DND-41 (cell line): ENCODE measurements around the gene PALM3.

Source experiments
- ATAC-seq: fragments of 200-7000 bp; cut with Tn5 transposase; 3 replicates; pipeline ENCODE4 v1.9.1; 2021; ENCODE audit warnings: low read depth; ENCODE audit not compliant: insufficient read depth
- DNase-seq: peaks from one replicate; pipeline ENCODE4 v3.0.0-alpha.2; 2020
- H2AFZ ChIP-seq: 2 replicates; pipeline ENCODE4 v1.6.0; 2012; ENCODE audit warnings: low read depth, low read length
- H3K27ac ChIP-seq: 2 replicates; pipeline ENCODE4 v1.5.1; 2012; ENCODE audit warnings: low read length, inconsistent platforms
- H3K27me3 ChIP-seq: fragments of 200-600 bp; sonication (generic); 2 replicates; pipeline ENCODE4 v1.6.0; 2012; ENCODE audit warnings: low read length, mild to moderate bottlenecking, inconsistent platforms; ENCODE audit not compliant: insufficient read depth, poor library complexity
- H3K36me3 ChIP-seq: 2 replicates; pipeline ENCODE4 v1.5.1; 2012; ENCODE audit warnings: low read length, inconsistent platforms; ENCODE audit not compliant: insufficient read depth
- H3K4me1 ChIP-seq: 2 replicates; pipeline ENCODE4 v1.5.1; 2012; ENCODE audit warnings: mild to moderate bottlenecking, low read length; ENCODE audit not compliant: insufficient read depth
- H3K4me2 ChIP-seq: 2 replicates; pipeline ENCODE4 v1.6.0; 2012; ENCODE audit warnings: mild to moderate bottlenecking, moderate library complexity, low read length, inconsistent platforms; ENCODE audit not compliant: insufficient read depth
- H3K4me3 ChIP-seq, 2 experiments: fragments of 200-600 bp in 1 of 2; shearing (Covaris generic) in 1 of 2; 2 replicates each; pipeline ENCODE4 v1.5.1; 2012 to 2016; ENCODE audit warnings: inconsistent platforms in 2 of 2, low read length in 2 of 2, mild to moderate bottlenecking in 2 of 2, low read depth in 1 of 2, moderate library complexity in 1 of 2
- H3K79me2 ChIP-seq: 2 replicates; pipeline ENCODE4 v1.6.0; 2012; ENCODE audit warnings: low read length, inconsistent platforms; ENCODE audit not compliant: insufficient read depth
- H3K9ac ChIP-seq: 2 replicates; pipeline ENCODE4 v1.6.0; 2012; ENCODE audit warnings: low read depth, mild to moderate bottlenecking, inconsistent platforms, low read length, moderate library complexity
- H3K9me3 ChIP-seq: 2 replicates; pipeline ENCODE4 v1.5.1; 2012; ENCODE audit warnings: low read length, moderate library complexity, mild to moderate bottlenecking, inconsistent platforms; ENCODE audit not compliant: insufficient read depth, severe bottlenecking
- H4K20me1 ChIP-seq: 2 replicates; pipeline ENCODE4 v1.6.0; 2012; ENCODE audit warnings: low read length; ENCODE audit not compliant: insufficient read depth
- CTCF ChIP-seq: IDR thresholded peaks from 2 replicates; pipeline ENCODE4 v1.5.1; 2012; ENCODE audit warnings: borderline replicate concordance, low read length, moderate library complexity, mild to moderate bottlenecking; ENCODE audit not compliant: poor library complexity, severe bottlenecking; ENCODE audit errors: extremely low read depth
- EZH2 ChIP-seq: IDR thresholded peaks from 3 replicates; pipeline ENCODE4 v1.6.1; 2012; ENCODE audit warnings: borderline replicate concordance, low read depth, mild to moderate bottlenecking, moderate library complexity, low read length, inconsistent platforms; ENCODE audit not compliant: severe bottlenecking

Gene PALM3

DNA sequence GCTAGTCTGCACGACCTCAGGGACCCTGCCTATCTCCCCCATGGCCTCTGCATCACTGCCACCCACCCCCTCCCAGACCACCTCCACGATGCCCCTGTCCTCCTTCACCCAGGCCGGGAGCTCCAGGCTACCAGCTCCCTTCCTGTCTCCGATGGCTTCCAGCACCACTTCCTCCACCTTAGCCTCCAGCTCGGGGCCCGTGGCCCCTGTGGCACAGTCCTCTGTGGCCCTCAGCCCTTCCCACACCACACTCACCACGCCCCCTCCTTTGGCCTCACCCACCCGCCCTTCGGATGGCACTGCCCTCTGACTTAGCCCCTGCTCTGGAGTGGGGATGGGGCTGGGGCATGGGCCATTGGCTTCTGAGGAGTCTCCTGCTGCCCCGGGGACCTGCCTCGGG lies 7.2 kb downstream of the PALM3 start:
- DNase-seq (no peak), ATAC-seq (no peak)
- H3K9me3 ChIP-seq, result no peaks in the 10 kb centered on the region
- peaks cover 7% of the 10 kb centered on the region for H3K4me1 ChIP-seq
- H3K27ac ChIP-seq, result no peak overlapping the region
- H3K4me3 ChIP-seq, result no peak overlapping the region
- H3K36me3 ChIP-seq, result peaks cover 13% of the 10 kb centered on the region
- TF ChIP-seq CTCF (no peak), EZH2 (no peak)
- no peak overlapping the region for H3K4me2 ChIP-seq
- no peaks in the 10 kb centered on the region for H4K20me1 ChIP-seq
- no peaks in the 10 kb centered on the region for H3K79me2 ChIP-seq
- H3K9ac ChIP-seq, result no peak overlapping the region
- no peak overlapping the region for H2AFZ ChIP-seq
- H3K27me3 ChIP-seq, result no peaks in the 10 kb centered on the region

DNA sequence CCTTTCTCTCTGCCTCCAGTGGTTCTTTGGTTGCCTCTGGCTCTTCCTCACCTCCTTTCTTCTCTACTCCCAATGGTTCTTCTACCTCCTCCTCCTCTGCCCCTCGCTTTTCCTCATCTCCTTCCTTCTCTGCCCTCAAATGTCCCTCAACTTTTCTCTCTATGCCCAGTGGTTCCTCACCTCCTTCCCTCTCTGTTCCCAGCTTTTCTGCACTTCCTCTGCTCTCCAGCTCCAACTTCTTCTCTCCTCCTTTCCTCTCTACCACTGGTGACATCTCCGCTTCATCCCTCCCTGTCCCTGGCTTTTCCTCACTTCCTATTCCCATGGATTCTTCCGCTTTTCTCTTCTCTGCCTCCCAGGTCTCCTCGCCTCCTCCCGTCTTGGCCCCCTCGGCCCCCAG lies 7.8 kb downstream of the PALM3 start:
- Histone ChIP-seq H3K4me2 (no peak overlapping the region), H3K36me3 (peaks cover 14% of the 10 kb centered on the region), H2AFZ (no peak overlapping the region), H3K79me2 (no peaks in the 10 kb centered on the region), H4K20me1 (no peaks in the 10 kb centered on the region), H3K27ac (no peak overlapping the region), H3K4me3 (no peak overlapping the region), H3K4me1 (peaks cover 7% of the 10 kb centered on the region), H3K9me3 (no peaks in the 10 kb centered on the region), H3K9ac (no peak overlapping the region), H3K27me3 (no peaks in the 10 kb centered on the region)
- DNase-seq (no peak), ATAC-seq (no peak)
- no peak for TF ChIP-seq EZH2
- TF ChIP-seq CTCF, result no peak

DNA sequence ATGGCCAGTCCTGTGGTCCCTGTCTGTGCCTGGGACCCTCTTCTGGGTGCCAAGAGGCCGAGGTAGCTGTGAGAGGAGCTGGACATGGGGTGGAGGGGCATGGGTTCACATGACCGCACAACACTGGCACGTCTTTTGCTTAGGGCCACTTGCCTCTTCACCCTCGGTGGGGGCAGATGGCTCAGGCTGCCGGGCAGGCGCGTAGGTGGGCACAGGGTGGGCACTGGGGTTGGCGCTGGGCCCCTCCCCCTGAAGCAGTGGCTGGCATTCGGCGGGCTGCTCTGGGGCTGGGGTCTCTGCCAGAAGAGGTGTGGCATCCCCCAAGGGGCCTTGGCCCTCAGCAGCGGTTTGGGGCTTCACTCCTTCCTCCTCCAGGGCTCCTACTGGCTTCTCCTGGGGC lies 8.4 kb downstream of the PALM3 start:
- H4K20me1 ChIP-seq, result no peaks in the 10 kb centered on the region
- no peaks in the 10 kb centered on the region for H3K27me3 ChIP-seq
- ATAC-seq, result no peak
- H3K79me2 ChIP-seq, result no peaks in the 10 kb centered on the region
- H3K36me3 ChIP-seq, result peaks cover 20% of the 10 kb centered on the region
- H3K9me3 ChIP-seq, result peaks cover under 1% of the 10 kb centered on the region
- peaks cover 7% of the 10 kb centered on the region for H3K4me1 ChIP-seq
- H3K27ac ChIP-seq, result no peak overlapping the region
- TF ChIP-seq CTCF (no peak), EZH2 (no peak)
- H3K4me2 ChIP-seq, result no peak overlapping the region
- DNase-seq, result no peak
- no peak overlapping the region for H3K9ac ChIP-seq
- H3K4me3 ChIP-seq, result no peak overlapping the region
- H2AFZ ChIP-seq, result no peak overlapping the region

- no peaks in the 10 kb centered on the region for H3K79me2 ChIP-seq
- peaks cover 3% of the 10 kb centered on the region for H3K9me3 ChIP-seq
- H2AFZ ChIP-seq, result no peak overlapping the region
- H3K27ac ChIP-seq, result no peak overlapping the region
- H3K4me1 ChIP-seq, result peaks cover 5% of the 10 kb centered on the region
- TF ChIP-seq EZH2 (no peak), CTCF (no peak)
- H3K4me2 ChIP-seq, result no peak overlapping the region
- ATAC-seq, result no peak
- H3K9ac ChIP-seq, result no peak overlapping the region
- DNase-seq, result no peak
- H3K4me3 ChIP-seq, result no peak overlapping the region
- H3K27me3 ChIP-seq, result no peaks in the 10 kb centered on the region
- no peaks in the 10 kb centered on the region for H4K20me1 ChIP-seq
- H3K36me3 ChIP-seq, result peaks cover 23% of the 10 kb centered on the region
These were observed 8.8 kb downstream of the PALM3 start for GRCh38 chr19:14053032-14053431.
